Liver (tissue), 9 donors: ENCODE measurements around the gene ETV6. TPM values are rescaled to one million over a fixed set of nuclear protein-coding genes. Genes with fewer than 3 reads are reported as not detected.

Experiments used
- DNase-seq: peaks from one replicate; pipeline ENCODE4 v3.0.0-alpha.2; 2017; ENCODE audit warnings: low spot score
- H3K27ac ChIP-seq, 2 donors: one replicate each; pipeline ENCODE4 v1.7.0; 2013; ENCODE audit warnings: inconsistent platforms in 2 of 2, low read length in 2 of 2, control low read depth in 1 of 2, low read depth in 1 of 2, mild to moderate bottlenecking in 1 of 2
- H3K27me3 ChIP-seq, 4 donors: one replicate each; pipeline versions ENCODE4 v1.6.1 to v1.7.0; 2013; ENCODE audit warnings: low read length in 3 of 4, inconsistent platforms in 1 of 4, mild to moderate bottlenecking in 1 of 4, moderate library complexity in 1 of 4; ENCODE audit not compliant: control insufficient read depth in 4 of 4, insufficient read depth in 4 of 4
- H3K36me3 ChIP-seq, 4 donors: one replicate each; pipeline versions ENCODE4 v1.6.1 to v1.7.0; 2013; ENCODE audit warnings: low read length in 3 of 4, mild to moderate bottlenecking in 3 of 4, low read depth in 1 of 4, moderate library complexity in 1 of 4; ENCODE audit not compliant: control insufficient read depth in 4 of 4, insufficient read depth in 3 of 4
- H3K4me1 ChIP-seq, 4 donors: one replicate each; pipeline versions ENCODE4 v1.6.1 to v1.7.0; 2013; ENCODE audit warnings: low read length in 3 of 4, mild to moderate bottlenecking in 3 of 4, moderate library complexity in 1 of 4; ENCODE audit not compliant: control insufficient read depth in 4 of 4, insufficient read depth in 4 of 4
- H3K4me3 ChIP-seq, 3 donors: one replicate each; pipeline versions ENCODE4 v1.6.1 to v1.7.0; 2013; ENCODE audit warnings: low read length in 3 of 3, control low read depth in 1 of 3, low read depth in 1 of 3, mild to moderate bottlenecking in 1 of 3
- H3K9ac ChIP-seq, 2 donors: one replicate each; pipeline ENCODE4 v1.7.0; 2013; ENCODE audit warnings: low read length in 2 of 2, mild to moderate bottlenecking in 2 of 2, moderate library complexity in 2 of 2, control low read depth in 1 of 2, low read depth in 1 of 2
- H3K9me3 ChIP-seq, 4 donors: one replicate each; pipeline versions ENCODE4 v1.6.1 to v1.7.0; 2013; ENCODE audit warnings: low read length in 3 of 4; ENCODE audit not compliant: control insufficient read depth in 4 of 4
- CTCF ChIP-seq: fragments of 150-350 bp; IDR thresholded peaks from 2 replicates; pipeline ENCODE4 v1.5.1; 2017; ENCODE audit warnings: improper control_type of control experiment, low read depth, low read length; ENCODE audit not compliant: missing input control
- EGR1 ChIP-seq, 2 donors: IDR thresholded peaks; 2 replicates each; pipeline ENCODE4 v1.6.1; 2016 to 2018; ENCODE audit warnings: antibody characterized with exemption in 2 of 2, low read depth in 2 of 2
- FOXA2 ChIP-seq: IDR thresholded peaks from 2 replicates; pipeline ENCODE4 v1.6.1; 2016; ENCODE audit warnings: antibody characterized with exemption
- GABPA ChIP-seq, 2 donors: IDR thresholded peaks in 1 of 2; conservative IDR thresholded peaks in 1 of 2; 2 replicates each; pipeline ENCODE4 v1.6.1; 2016; ENCODE audit warnings: antibody characterized with exemption in 2 of 2, mild to moderate bottlenecking in 1 of 2, moderate library complexity in 1 of 2
- JUND ChIP-seq, 2 donors: IDR thresholded peaks; 2 replicates each; pipeline ENCODE4 v1.6.1; 2016; ENCODE audit warnings: antibody characterized with exemption in 2 of 2
- MAX ChIP-seq: IDR thresholded peaks from 2 replicates; pipeline ENCODE4 v1.6.1; 2016; ENCODE audit warnings: antibody characterized with exemption
- NR2F2 ChIP-seq: IDR thresholded peaks from 2 replicates; pipeline ENCODE4 v1.6.1; 2016; ENCODE audit warnings: antibody characterized with exemption
- RXRA ChIP-seq, 2 donors: IDR thresholded peaks; 2 replicates each; pipeline ENCODE4 v1.6.1; 2017 to 2018; ENCODE audit warnings: antibody characterized with exemption in 2 of 2, mild to moderate bottlenecking in 1 of 2
- SP1 ChIP-seq: IDR thresholded peaks from 2 replicates; pipeline ENCODE4 v1.6.1; 2018; ENCODE audit warnings: antibody characterized with exemption, mild to moderate bottlenecking
- TAF1 ChIP-seq: conservative IDR thresholded peaks from 2 replicates; pipeline ENCODE4 v1.6.1; 2016; ENCODE audit warnings: antibody characterized with exemption, mild to moderate bottlenecking
- ZBTB33 ChIP-seq: IDR thresholded peaks from 2 replicates; pipeline ENCODE4 v1.6.1; 2016; ENCODE audit warnings: antibody characterized with exemption
- WGBS: extraction: QIAGEN DNeasy Blood & Tissue Kit; methylation state at CpG from one replicate; pipeline ENCODE4 v1.1.7; 2013; 5-methylcytosine and 5-hydroxymethylcytosine counted together
- polyA plus RNA-seq, 2 donors: library from polyadenylated mRNA; stranded (reverse) in 1 of 2; unstranded in 1 of 2; fragments of 200-250 nt in 1 of 2; fragments of >200 nt in 1 of 2; fragmentation: Nextera tagmentation in 1 of 2; extraction: Ambion mirVana in 1 of 2; gene quantifications; one replicate each; pipeline versions ENCODE4 v1.2.1 to v1.2.3, GENCODE V29; 2013 to 2015
- total RNA-seq, 2 donors: library from RNA; depleted of rRNA; stranded (reverse); fragments of >200 nt; gene quantifications; one replicate each; pipeline ENCODE4 v1.2.3, GENCODE V29; 2014
- TF ChIP-seq, protein P1 (sequence below): IDR thresholded peaks from 2 replicates; pipeline ENCODE4 v1.6.1; 2016; ENCODE audit warnings: antibody characterized with exemption
- donor health status: healthy.
- donor health status: healthy.
- donor health status: healthy.
- donor health status: healthy.
- donor health status: healthy.

Gene ETV6
- total and polyA plus RNA-seq, 4 donors = 2.0 to 6.2 (median 3.5) TPM

DNA sequence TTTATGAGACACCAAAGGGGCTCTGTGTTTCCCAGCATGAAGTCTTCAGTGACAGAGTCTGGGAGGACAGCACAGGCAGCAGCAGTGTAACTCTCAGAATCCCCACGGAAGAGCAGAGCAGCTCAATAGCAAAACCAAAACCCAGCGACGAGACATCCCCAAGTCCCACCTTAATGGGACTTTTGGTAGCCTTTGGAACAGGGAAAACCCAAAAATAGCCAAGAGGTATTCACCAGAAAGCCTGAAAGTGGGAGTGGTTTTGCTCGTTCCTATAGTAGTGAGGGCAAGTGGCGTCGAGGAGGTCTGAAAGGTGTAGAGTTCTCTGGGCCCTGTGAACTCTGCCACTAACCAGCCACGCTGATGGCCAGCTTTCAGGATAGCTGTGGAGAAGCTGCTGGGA, 174.6 kb downstream of the ETV6 start:
- H3K27ac ChIP-seq = no peak overlapping the region
- WGBS = 94% methylated on average over 7 of the region's 7 CpGs
- peaks cover 0 to 14% (median 3%) of the 10 kb centered on the region in 4 donors for H3K4me1 ChIP-seq
- no peak for DNase-seq
- H3K36me3 ChIP-seq = peaks cover 0 to 3% (median 2%) of the 10 kb centered on the region in 4 donors
- H3K9me3 ChIP-seq = no peaks in the 10 kb centered on the region
- TF ChIP-seq JUND (IDR thresholded peaks at IDR 0.05) (no peak), EGR1 (IDR thresholded peaks at IDR 0.05; ENCODE audit: low read depth in 2 of 2) (no peak), CTCF (no peak), ZBTB33 (no peak), NR2F2 (no peak), FOXA2 (no peak), GABPA (IDR thresholded peaks at IDR 0.05 in 1 of 2, conservative IDR thresholded peaks at IDR 0.05 in 1 of 2) (no peak), RXRA (IDR thresholded peaks at IDR 0.05) (no peak), SP1 (no peak)
- TF ChIP-seq, protein P1, sequence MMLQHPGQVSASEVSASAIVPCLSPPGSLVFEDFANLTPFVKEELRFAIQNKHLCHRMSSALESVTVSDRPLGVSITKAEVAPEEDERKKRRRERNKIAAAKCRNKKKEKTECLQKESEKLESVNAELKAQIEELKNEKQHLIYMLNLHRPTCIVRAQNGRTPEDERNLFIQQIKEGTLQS = no peak
- no peak overlapping the region for H3K4me3 ChIP-seq
- H3K9ac ChIP-seq = no peak overlapping the region
- no peaks in the 10 kb centered on the region for H3K27me3 ChIP-seq

- Histone ChIP-seq H3K9me3 (no peaks in the 10 kb centered on the region), H3K9ac (no peak overlapping the region), H3K36me3 (peaks cover 0 to 3% (median 2%) of the 10 kb centered on the region in 4 donors), H3K27ac (no peak overlapping the region), H3K27me3 (no peaks in the 10 kb centered on the region), H3K4me1 (peaks cover 0 to 14% (median 3%) of the 10 kb centered on the region in 4 donors), H3K4me3 (no peak overlapping the region)
- WGBS = 93% methylated on average over 3 of the region's 3 CpGs
- no peak for TF ChIP-seq TAF1
- no peak for TF ChIP-seq SP1
- DNase-seq = no peak
Measured at GRCh38 chr12:11824736-11825135, 175.3 kb downstream of the ETV6 start.

DNA sequence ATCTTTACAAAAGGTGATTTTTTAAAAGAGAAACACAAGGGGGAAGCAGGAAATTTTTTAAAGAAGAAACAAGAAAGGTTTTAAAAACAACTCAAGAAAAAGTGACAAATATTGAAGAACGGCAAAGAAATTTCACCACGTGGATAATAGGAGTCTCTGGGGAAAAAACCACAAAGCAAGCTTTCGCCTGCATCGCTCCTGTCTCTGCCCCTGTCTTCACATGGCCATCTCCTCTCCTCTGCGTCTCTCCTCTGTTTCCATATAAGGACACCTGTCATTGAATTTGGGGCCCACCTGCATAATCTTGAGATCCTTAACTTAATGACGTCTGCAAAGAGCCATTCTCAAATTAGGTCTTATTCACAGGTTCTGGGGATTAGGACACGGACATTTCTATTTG, 175.8 kb downstream of the ETV6 start:
- TF ChIP-seq, protein P1 = no peak
- TF ChIP-seq MAX (no peak), NR2F2 (no peak)
- peaks cover 0 to 14% (median 3%) of the 10 kb centered on the region in 4 donors for H3K4me1 ChIP-seq
- H3K27me3 ChIP-seq = no peaks in the 10 kb centered on the region
- H3K4me3 ChIP-seq = no peak overlapping the region
- WGBS = 93% methylated on average over 7 of the region's 7 CpGs
- no peak for DNase-seq
- no peak overlapping the region for H3K27ac ChIP-seq
- H3K9ac ChIP-seq = no peak overlapping the region
- no peaks in the 10 kb centered on the region for H3K9me3 ChIP-seq
- peaks cover 0 to 3% (median 2%) of the 10 kb centered on the region in 4 donors for H3K36me3 ChIP-seq
